ENCODE results near the gene SMURF1. TPM values are rescaled to one million over a fixed set of nuclear protein-coding genes. Genes with fewer than 3 reads are reported as not detected.

SMURF1 gene
- total RNA-seq, 3 donors from 2014 or later (not counting 1 experiment from before 2014, with no cell fraction given): 33.3 to 34.7 (median 34.2) TPM

- H3K27ac Mint-ChIP-seq: no peak overlapping the region
- DNase-seq: no peak
- H3K36me3 Mint-ChIP-seq: peaks cover 27% of the 10 kb centered on the region
- Histone ChIP-seq H3K4me3 (ENCODE audit: low read length) (no peak overlapping the region), H3K4me1 (ENCODE audit: control insufficient read depth, insufficient read depth, low read length) (no peaks in the 10 kb centered on the region), H3K9me3 (ENCODE audit: control insufficient read depth, insufficient read depth, low read length) (no peaks in the 10 kb centered on the region), H3K36me3 (ENCODE audit: control insufficient read depth, insufficient read depth, low read length) (peaks cover 76% of the 10 kb centered on the region), H3K27ac (ENCODE audit: low read length) (no peak overlapping the region), H3K27me3 (ENCODE audit: control insufficient read depth, insufficient read depth, low read length) (no peaks in the 10 kb centered on the region)
- H3K4me3 Mint-ChIP-seq: no peak overlapping the region
- 93% methylated on average over 34 of the region's 34 CpGs for WGBS (ENCODE audit: insufficient coverage)
- no peak for TF ChIP-seq CTCF (IDR thresholded peaks at IDR 0.05)
- H3K4me1 Mint-ChIP-seq: peaks cover 0 to 10% of the 10 kb centered on the region in 2 donors
- intact Hi-C loops (cut with micrococcal nuclease): no loop called here
- ATAC-seq: no peak
- H3K27me3 Mint-ChIP-seq (ENCODE audit: low read depth in 2 of 2): no peaks in the 10 kb centered on the region
- H3K9me3 Mint-ChIP-seq: no peaks in the 10 kb centered on the region
These were observed 149.6 kb downstream of the SMURF1 start for GRCh38 chr7:98994046-98994944.

DNA sequence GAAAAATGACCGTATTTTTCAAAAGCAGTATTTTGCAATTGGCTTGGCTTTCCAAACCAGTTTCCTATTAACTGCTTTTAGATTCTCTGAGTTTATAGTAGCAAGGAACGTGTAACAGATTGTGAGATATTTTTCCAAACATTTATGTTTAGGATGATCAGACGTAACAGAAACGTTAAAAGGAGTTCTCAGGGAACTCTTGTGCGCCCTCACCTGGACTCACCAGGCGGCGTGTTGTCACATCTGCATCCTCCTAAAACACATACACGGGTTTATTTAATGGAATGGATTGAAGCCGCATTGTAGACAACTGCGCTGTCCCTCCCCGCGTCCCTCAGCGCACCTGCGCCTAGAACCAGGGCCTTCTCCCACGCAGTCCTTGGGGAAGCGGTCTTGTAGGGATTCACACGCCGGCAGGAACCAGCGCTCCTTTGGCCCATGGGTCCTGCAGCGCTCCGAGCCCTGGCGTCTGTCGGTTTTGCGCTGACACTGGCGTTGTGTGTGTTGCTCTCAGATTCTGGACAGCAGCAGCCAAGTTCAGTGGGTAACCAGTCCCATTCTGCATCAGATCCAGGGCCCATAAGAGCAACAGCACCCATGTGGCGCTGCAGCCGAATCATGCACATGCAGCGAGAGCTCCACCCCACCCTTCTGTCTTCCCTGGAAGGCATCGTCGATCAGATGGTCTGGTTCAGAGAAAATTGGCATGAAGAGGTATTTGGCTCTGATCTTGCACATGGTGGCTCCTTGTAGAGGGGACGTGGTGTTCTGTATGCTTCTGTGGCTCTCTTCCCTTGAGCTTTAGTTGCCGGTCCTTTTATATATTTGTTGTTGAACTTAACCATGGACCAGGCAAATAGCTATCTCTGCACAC, 150.6 kb downstream of the SMURF1 start:
- Histone ChIP-seq H3K9me3 (ENCODE audit: control insufficient read depth, insufficient read depth, low read length) (no peaks in the 10 kb centered on the region), H3K4me1 (ENCODE audit: control insufficient read depth, insufficient read depth, low read length) (peaks cover 9% of the 10 kb centered on the region), H3K4me3 (ENCODE audit: low read length) (no peak overlapping the region), H3K27me3 (ENCODE audit: control insufficient read depth, insufficient read depth, low read length) (no peaks in the 10 kb centered on the region), H3K36me3 (ENCODE audit: control insufficient read depth, insufficient read depth, low read length) (peaks cover 81% of the 10 kb centered on the region), H3K27ac (ENCODE audit: low read length) (no peak overlapping the region)
- no peak for ATAC-seq
- WGBS (ENCODE audit: insufficient coverage): 96% methylated on average over 31 of the region's 32 CpGs
- no peak for DNase-seq
- no peaks in the 10 kb centered on the region for H3K9me3 Mint-ChIP-seq
- no peak overlapping the region for H3K4me3 Mint-ChIP-seq
- no peak for TF ChIP-seq CTCF (IDR thresholded peaks at IDR 0.05)
- H3K27me3 Mint-ChIP-seq (ENCODE audit: low read depth in 2 of 2): no peaks in the 10 kb centered on the region
- H3K36me3 Mint-ChIP-seq: peaks cover 27% of the 10 kb centered on the region
- intact Hi-C loops (cut with micrococcal nuclease): no loop called here
- H3K27ac Mint-ChIP-seq: no peak overlapping the region
- H3K4me1 Mint-ChIP-seq: peaks cover 0 to 10% of the 10 kb centered on the region in 2 donors

DNA sequence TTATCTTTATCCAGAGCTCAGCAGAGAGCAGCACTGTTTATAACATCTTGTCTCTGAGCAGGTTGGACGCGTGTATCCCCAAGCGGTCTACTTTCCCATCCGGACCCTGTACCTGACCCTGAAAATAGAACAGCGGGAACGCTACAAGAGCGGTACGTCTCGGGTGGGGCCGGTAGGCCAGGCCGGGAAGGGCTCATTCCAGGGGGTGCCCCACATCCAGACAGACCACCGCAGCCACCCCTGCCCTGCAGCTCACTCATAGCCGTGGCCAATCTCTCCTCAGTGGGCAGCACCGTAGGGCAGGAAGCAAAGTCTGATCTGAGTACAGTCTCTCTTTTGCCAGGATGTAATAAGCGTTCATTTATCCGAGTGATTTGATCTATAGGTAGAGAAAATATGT, 151.8 kb downstream of the SMURF1 start:
- no peaks in the 10 kb centered on the region for H3K9me3 ChIP-seq (ENCODE audit: control insufficient read depth, insufficient read depth, low read length)
- intact Hi-C loops (cut with micrococcal nuclease): no loop called here
- no peak overlapping the region for H3K4me3 ChIP-seq (ENCODE audit: low read length)
- TF ChIP-seq CTCF (IDR thresholded peaks at IDR 0.05): no peak
- no peak overlapping the region for H3K27ac ChIP-seq (ENCODE audit: low read length)
- H3K4me3 Mint-ChIP-seq: no peak overlapping the region
- H3K36me3 Mint-ChIP-seq: peaks cover 38% of the 10 kb centered on the region
- no peaks in the 10 kb centered on the region for H3K27me3 Mint-ChIP-seq (ENCODE audit: low read depth in 2 of 2)
- peaks cover 9% of the 10 kb centered on the region for H3K4me1 ChIP-seq (ENCODE audit: control insufficient read depth, insufficient read depth, low read length)
- no peak for DNase-seq
- peaks cover 0 to 10% of the 10 kb centered on the region in 2 donors for H3K4me1 Mint-ChIP-seq
- no peaks in the 10 kb centered on the region for H3K27me3 ChIP-seq (ENCODE audit: control insufficient read depth, insufficient read depth, low read length)
- H3K9me3 Mint-ChIP-seq: no peaks in the 10 kb centered on the region
- no peak for ATAC-seq
- WGBS (ENCODE audit: insufficient coverage): 97% methylated on average over 16 of the region's 16 CpGs
- peaks cover 86% of the 10 kb centered on the region for H3K36me3 ChIP-seq (ENCODE audit: control insufficient read depth, insufficient read depth, low read length)
- no peak overlapping the region for H3K27ac Mint-ChIP-seq
